Activated CD4-positive, alpha-beta T cell treated with anti-CD3 and anti-CD28 coated beads, Interleukin-2, amount 50 U/mL, for 4 hours (primary cell): ENCODE data around the gene TMEM41B.
A peak's percentile ranks its signal among the peaks of the same experiment; 100 is the strongest.
"Not testable (repeated sequence)": the region's sequence is repeated elsewhere in the genome, so short reads cannot be mapped to it uniquely, and the experiment has no call there.

Experiments
- DNase-seq, 2 experiments: peaks; one replicate each; pipeline ENCODE4 v3.0.0-alpha.2; 2020

The TMEM41B gene

DNA sequence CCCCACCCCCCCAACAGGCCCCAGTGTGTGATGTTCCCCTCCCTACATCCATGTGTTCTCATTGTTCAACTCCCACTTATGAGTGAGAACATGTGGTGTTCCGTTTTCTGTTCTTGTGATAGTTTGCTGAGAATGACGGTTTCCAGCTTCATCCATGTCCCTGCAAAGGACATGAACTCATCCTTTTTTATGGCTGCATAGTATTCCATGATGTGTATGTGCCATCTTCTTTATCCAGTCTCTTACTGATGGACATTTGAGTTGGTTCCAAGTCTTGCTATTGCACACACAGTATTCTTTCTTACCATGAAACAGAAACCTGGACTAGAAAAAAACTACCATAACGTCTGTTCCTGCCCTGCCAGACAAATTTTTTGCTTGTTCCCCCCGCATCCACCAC lies 56.1 kb downstream of the TMEM41B start:
- DNase-seq: not testable (repeated sequence)

DNA sequence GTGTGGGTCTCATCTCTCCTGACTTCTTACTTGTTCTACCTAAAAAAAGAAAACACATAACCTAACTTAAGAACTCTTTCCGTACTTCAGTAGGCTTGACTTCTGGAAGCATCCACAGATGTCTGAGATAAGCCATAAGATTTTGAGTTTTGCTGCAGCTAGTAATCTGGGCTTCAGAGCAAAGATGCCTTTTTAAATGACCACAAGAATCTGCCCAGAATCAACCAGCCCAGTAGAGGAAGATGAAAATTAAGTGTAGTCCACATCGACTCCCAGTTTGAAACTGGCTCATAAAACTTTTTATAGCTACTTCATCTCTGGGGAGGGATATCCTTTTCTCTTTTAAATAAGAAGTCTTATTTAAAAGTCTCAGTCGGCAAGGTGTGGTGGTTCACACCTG lies 60.0 kb downstream of the TMEM41B start:
- DNase-seq: no peak

DNA sequence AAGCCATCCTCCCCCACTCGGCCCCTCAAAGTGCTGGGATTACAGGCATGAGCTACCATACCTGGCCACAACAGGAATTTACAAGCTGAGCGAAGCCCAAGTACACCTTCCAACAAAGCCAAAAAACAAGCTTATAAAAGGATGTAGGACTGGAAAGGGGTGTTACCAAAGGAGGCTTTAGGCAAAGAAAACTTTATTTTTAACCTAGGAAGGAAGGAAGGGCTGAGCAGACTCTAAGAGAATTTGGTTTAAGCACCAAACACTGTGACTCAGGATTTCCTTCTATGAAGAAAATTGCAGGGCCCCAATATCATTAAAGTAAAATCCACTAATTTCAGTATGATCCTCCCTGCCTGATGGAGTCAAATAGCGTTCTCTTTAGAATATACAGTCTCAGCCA lies 61.3 kb downstream of the TMEM41B start:
- DNase-seq: no peak

DNA sequence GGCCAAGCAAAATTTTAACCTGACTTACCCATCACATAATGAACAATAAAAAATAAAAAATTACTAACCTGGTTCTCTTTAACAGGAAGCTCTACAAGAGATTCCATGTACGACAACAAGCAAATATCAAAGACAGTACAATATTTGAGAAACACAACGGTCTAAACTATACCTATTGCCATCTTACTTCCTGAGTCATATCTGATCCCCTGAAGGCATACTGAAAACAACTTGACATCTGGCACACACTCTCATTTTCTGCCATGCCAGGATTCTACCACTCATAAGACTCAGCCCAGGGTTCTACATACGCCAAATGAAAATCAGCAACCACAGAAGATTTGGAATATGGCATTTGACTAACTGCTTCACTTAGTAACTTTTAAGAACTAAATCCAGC lies 63.1 kb downstream of the TMEM41B start:
- no peak for DNase-seq

DNA sequence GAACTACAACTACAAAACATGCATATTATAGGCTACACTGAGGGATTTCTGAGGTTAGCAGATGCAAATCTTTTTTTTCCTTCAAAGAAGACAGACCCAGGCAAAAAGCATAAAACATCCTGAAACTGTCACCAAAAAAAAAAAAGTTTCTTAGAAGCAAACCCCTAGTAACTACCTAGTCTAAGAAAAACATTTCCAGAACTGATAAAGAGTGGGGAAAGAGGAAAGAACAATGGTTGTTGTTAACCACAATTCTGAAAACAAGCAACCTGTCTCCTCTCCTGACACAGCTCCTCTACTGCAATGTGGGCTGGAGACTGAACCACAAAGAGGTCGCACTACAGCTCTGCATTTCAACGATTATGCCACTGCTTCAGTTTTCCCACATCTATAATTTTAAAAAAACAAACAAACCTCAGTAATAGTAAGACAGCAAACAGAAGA lies 64.2 kb downstream of the TMEM41B start:
- peak in 1 of 2 experiments; percentile 20 for DNase-seq

DNA sequence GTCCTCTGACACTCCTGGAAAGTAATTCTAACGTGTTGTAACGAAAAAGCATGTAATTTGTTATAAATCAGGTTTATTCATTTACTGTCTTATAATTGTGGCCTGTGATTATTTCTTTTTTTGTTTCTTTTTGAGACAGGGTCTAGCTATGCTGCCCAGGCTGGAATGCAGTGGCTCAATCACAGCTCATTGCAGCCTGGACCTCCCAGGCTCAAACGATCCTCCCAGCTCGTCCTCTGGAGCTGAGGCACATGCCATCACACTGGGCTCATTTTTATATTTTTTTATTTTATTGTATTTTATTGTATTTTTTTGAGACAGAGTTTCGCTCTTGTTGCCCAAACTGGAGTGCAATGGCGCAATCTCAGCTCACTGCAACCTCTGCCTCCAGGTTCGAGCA lies 65.1 kb downstream of the TMEM41B start:
- DNase-seq: no peak

DNA sequence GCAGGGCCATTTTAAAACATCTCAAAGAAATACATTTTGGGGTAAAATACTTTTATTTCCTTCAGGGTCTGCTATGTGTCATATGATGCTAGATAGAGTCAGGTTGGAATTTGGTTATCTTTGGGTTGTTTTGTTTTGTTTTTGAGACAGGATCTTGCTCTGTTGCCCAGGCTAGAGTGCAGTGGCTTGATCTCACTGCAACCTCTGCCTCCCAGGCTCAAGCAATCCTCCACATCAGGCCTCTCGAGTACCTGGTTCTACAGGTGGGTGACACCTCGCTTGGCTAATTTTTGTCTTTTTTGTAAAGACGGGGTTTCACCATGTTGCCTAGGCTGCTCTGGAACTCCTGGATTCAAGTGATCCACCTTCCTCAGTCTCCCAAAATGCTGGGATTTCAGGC lies 66.5 kb downstream of the TMEM41B start:
- DNase-seq: no peak

DNA sequence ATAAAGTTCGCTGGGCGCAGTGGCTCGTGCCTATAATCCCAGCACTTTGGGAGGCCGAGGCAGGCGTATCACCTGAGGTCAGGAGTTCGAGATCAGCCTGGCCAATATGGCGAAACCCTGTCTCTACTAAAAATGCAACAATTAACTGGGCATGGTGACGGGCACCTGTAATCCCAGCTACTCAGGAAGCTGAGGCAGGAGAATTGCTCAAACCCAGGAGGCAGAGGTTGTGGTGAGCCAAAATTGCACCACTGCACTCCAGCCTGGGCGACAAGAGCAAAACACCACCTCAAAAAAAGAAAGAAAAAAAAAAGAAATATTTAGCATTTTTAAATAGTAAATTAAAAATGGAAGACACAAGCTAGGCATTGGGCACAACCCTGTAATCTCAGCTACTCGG lies 78.2 kb downstream of the TMEM41B start:
- DNase-seq: not testable (repeated sequence)

DNA sequence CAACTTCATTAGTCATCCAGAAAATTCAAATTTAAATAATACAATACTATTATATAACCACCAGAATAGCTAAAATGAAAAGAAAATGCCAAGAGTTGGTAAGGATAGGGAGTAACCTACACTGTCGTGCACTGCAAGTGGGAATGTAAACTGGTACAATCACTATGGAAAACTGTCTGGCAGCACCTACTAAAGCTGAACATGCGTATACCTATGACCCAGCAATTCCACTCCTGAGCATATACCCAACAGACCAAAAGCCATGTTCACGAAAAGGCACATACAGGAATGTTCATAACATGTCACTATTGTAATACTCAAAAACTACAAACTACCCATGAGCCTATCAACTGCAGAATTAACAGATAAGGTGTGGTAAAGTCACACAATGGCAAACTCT lies 81.9 kb downstream of the TMEM41B start:
- no peak for DNase-seq

DNA sequence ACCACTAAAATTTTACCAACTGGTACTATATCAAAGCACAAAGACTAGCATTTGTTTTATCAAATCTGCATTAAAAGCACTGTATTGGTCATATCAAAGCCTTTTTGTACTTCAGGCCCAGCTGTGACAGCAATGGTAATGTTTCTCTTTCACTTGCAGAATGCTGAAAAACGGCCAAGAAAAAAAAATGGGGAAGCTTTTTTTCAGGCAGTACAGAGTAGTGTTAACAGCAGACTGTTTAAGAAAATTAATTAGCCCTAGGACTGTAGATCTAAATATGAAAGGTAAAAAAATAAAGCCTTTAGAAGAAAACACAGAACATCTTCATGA lies 82.6 kb downstream of the TMEM41B start:
- no peak for DNase-seq
